OCI-LY7 (cell line): ENCODE measurements around the gene CABP1.

Source experiments
- CTCF ChIP-seq: fragments of 200-600 bp; sonication (generic); conservative IDR thresholded peaks from 2 replicates; pipeline ENCODE4 v1.5.1; 2014; ENCODE audit warnings: mild to moderate bottlenecking, antibody characterized with exemption, low read length, moderate library complexity, mixed read lengths
- EZH2phosphoT487 ChIP-seq: fragments of 200-600 bp; sonication (generic); IDR thresholded peaks from 2 replicates; pipeline ENCODE4 v1.6.1; 2018; ENCODE audit warnings: low read depth, borderline replicate concordance, mild to moderate bottlenecking, mixed run types, antibody characterized with exemption, low read length, moderate library complexity, mixed read lengths

GRCh38 chr12:120654656-120655055 is 14.2 kb downstream of the CABP1 start:
- TF ChIP-seq CTCF (no peak), EZH2phosphoT487 (no peak)
